ENCODE results near the gene C4B.
"Not testable (repeated sequence)": the region's sequence is repeated elsewhere in the genome, so short reads cannot be mapped to it uniquely, and the experiment has no call there.

C4B gene

DNA sequence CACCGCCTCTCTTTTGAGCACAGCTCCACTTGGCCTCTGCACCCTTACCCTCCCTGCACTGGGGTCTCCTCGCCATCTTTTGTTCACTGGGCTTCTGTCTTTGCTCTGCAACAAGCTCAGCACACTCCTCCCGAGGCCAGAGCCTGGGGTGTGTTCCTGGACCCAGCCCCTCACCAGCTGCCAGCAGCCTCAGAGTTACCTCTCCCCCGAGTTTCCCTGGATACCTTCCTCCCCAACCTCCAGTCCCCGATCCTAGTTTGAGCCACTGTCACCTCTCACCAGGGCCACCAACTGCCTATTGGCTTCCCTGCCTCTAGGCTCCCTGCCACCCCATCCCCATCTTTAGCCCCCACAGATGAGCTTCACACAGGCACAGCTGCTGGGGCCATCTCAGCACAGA is 36.0 kb downstream of the C4B start:
- DNase-seq (ENCODE audit: insufficient read length, low spot score) = no peak
- no peak for FAIRE-seq
- no peak for TF ChIP-seq CTCF (IDR thresholded peaks at IDR 0.05; ENCODE audit: insufficient read depth, missing control alignments)

- FAIRE-seq; DNase-seq (ENCODE audit: insufficient read length, low spot score): not testable (repeated sequence)
These were observed 38.0 kb downstream of the C4B start for GRCh38 chr6:32052626-32053025.

- FAIRE-seq; DNase-seq (ENCODE audit: insufficient read length, low spot score): not testable (repeated sequence)
These were observed 38.7 kb downstream of the C4B start for GRCh38 chr6:32053314-32053713.

DNA sequence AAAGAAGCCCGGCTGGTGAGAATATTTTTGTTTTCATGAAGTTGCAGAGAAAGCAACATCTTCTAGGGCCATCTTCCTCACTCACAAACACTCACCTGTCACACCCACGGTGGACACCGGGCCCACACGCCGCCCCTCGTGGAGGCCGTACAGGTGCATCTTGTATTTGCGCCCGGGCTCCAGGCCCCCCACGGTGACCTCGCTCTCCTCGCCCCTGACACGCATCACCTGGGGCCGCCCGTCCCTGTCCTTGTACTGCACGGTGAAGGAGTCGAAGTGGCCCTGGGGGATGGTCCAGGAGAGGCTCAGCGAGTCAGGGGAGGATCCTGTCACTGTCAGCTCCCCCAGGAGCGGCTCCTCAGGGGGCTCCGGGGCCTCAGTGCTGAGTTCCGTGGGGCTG is 41.2 kb downstream of the C4B start:
- FAIRE-seq = not testable (repeated sequence)

GRCh38 chr6:32056254-32056653 is 41.7 kb downstream of the C4B start:
- FAIRE-seq = no peak
- no peak for TF ChIP-seq CTCF (IDR thresholded peaks at IDR 0.05; ENCODE audit: insufficient read depth, missing control alignments)
- no peak for DNase-seq (ENCODE audit: insufficient read length, low spot score)

More for the DNA sequence above, 41.2 kb downstream of the C4B start:
- not testable (repeated sequence) for DNase-seq (ENCODE audit: insufficient read length, low spot score)

DNA sequence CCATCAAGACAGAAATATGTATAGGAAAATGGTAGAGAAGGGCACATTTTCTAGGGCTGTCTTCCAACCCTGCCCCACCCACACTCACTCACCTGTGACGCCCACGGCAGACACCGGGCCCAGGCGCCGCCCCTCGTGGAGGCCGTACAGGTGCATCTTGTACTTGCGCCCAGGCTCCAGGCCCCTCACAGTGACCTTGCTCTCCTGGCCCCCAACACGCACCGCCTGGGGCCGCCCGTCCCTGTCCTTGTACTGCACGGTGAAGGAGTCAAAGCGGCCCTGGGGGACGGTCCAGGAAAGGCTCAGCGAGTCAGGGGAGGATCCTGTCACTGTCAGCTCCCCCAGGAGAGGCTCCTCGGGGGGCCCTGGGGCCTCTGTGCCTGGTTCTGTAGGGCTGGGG is 43.4 kb downstream of the C4B start:
- no peak for TF ChIP-seq CTCF (IDR thresholded peaks at IDR 0.05; ENCODE audit: insufficient read depth, missing control alignments)
- no peak for DNase-seq (ENCODE audit: insufficient read length, low spot score)
- no peak for FAIRE-seq

DNA sequence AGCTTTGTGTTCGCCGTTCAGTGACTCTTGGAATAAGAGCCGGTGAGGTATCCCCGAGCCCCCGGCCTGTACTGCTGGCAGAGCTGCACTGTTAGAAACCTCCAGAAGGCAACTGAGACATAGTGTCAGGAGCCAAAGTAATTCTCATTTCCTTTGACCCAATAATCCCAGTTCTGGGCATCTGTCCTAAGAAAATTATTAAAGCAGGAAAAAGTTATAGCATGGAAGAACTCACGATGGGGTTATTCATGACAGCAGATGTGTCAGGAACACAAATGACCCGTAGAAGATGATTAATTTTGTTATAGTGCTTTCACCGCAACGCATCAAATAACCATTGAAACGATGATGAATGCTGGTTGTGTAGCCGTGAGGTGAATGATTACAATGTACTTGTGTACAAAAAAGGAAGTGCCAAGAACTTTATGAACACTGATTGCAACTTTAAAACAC is 43.9 kb downstream of the C4B start:
- DNase-seq (ENCODE audit: insufficient read length, low spot score) (no peak), FAIRE-seq (no peak)
- TF ChIP-seq CTCF (IDR thresholded peaks at IDR 0.05; ENCODE audit: insufficient read depth, missing control alignments) = no peak

DNA sequence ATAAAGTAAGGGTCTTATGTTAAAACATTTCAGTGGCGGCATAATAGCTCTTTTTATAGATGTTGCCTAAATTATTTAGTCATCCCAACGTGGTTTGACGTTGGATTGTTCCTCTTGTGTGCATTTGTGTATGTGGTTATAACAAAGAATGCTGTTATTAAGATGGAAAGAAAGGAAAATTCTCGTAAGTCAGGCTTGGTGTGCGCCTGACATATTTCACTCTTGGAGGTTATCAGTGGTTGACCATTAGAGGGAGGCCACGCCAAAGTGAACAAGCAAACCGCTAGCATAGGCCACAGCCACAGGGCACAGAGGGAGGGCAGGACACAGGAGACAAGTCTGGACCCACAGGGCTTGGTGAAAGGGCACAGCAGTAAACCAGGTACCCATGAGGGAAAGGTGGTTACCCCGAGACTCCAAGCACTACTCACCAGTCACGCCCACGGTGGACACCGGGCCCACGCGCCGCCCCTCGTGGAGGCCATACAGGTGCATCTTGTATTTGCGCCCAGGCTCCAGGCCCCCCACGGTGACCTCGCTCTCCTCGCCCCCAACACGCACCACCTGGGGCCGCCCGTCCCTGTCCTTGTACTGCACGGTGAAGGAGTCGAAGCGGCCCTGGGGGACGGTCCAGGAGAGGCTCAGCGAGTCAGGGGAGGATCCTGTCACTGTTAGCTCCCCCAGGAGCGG is 46.5 kb downstream of the C4B start:
- FAIRE-seq (no peak), DNase-seq (ENCODE audit: insufficient read length, low spot score) (no peak)
- TF ChIP-seq CTCF (IDR thresholded peaks at IDR 0.05; ENCODE audit: insufficient read depth, missing control alignments) = no peak

- no peak for DNase-seq (ENCODE audit: insufficient read length, low spot score)
- TF ChIP-seq CTCF (IDR thresholded peaks at IDR 0.05; ENCODE audit: insufficient read depth, missing control alignments) = no peak
- FAIRE-seq = no peak
These were observed 50.1 kb downstream of the C4B start for GRCh38 chr6:32064706-32065105.

GRCh38 chr6:32067521-32067920 is 52.9 kb downstream of the C4B start:
- not testable (repeated sequence) for DNase-seq (ENCODE audit: insufficient read length, low spot score); FAIRE-seq

DNA sequence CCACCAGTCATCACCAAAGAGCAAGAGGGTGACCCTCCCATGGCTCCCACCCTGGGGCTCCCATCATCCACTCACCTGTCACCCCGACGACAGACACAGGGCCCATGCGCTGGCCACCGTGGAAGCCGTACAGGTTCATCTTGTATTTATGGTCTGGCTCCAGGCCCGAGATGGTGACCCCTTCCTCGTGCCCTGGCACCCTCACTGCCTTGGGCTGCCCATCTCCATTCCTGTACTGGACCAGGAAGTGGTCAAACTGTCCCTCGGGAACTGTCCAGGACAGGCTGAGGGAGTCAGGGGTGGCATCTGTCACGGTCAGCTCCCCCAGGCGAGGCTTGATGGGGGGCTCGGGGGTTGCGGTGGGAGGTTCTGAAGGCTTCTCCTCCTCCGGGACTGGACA is 53.7 kb downstream of the C4B start:
- not testable (repeated sequence) for DNase-seq (ENCODE audit: insufficient read length, low spot score); FAIRE-seq

All from D721Med (cell line).